B cell (primary cell): ENCODE data around the gene NDOR1.

Experiments used
- EZH2 ChIP-seq: IDR thresholded peaks from 2 replicates; pipeline ENCODE4 v1.6.1; 2012; ENCODE audit warnings: borderline replicate concordance, low read depth, mild to moderate bottlenecking, moderate library complexity, low read length; ENCODE audit not compliant: insufficient read depth, poor library complexity, severe bottlenecking
- TF ChIP-seq, protein P1 (sequence below): fragments of 200-600 bp; IDR thresholded peaks from one replicate; pipeline ENCODE4 v1.8.0; 2022; ENCODE audit warnings: antibody characterized with exemption, mild to moderate bottlenecking

DNA sequence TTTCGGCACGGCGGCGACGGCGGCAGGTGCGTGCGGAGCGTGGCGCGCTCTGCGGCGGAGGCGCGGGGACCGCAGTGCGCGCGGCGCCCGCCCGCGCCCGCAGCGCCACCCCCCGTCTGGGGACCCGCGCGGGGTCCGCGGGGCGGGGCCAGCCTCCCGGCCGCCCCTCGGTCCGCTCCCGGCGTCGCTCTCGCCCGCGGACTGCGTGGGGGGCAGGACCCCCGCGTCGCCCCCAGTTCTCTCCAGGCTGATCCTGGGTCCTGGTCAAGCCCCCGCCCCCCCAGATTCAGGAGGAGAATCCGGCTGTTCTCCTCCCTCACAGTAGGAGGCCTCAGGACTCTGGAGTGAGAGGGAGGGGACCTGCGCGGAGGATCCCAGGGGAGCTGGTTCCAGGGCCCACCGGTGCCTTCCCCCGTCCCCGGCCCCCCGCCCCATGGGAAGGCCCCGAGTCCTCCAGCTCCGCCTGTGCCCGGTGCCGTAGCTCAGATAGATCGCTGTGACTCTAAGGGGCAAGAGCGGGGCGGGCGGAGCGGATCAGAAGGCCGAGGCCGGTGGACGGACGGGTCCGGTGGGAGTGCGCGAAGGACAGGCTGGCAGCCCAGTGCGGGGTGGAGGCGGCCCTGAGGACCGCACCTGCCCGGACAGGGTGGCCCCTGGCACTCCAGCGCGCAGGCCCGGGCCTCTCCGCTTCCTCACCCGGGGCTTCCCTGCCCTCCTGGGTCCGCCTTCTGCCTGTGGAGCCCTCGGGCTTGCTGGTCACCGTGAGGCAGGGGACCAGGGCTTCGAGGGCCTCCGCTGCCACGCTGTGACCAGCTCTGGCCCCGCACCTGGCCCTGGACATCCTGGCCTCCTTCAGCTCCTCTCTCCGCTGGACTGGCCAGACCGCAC is 16.9 kb downstream of the NDOR1 start, which contains the start of gene RNF208:
- TF ChIP-seq, protein P1, sequence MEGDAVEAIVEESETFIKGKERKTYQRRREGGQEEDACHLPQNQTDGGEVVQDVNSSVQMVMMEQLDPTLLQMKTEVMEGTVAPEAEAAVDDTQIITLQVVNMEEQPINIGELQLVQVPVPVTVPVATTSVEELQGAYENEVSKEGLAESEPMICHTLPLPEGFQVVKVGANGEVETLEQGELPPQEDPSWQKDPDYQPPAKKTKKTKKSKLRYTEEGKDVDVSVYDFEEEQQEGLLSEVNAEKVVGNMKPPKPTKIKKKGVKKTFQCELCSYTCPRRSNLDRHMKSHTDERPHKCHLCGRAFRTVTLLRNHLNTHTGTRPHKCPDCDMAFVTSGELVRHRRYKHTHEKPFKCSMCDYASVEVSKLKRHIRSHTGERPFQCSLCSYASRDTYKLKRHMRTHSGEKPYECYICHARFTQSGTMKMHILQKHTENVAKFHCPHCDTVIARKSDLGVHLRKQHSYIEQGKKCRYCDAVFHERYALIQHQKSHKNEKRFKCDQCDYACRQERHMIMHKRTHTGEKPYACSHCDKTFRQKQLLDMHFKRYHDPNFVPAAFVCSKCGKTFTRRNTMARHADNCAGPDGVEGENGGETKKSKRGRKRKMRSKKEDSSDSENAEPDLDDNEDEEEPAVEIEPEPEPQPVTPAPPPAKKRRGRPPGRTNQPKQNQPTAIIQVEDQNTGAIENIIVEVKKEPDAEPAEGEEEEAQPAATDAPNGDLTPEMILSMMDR: no peak
- no peak for TF ChIP-seq EZH2
